Activated CD8-positive, alpha-beta memory T cell treated with anti-CD3 and anti-CD28 coated beads, Interleukin-2, amount 50 U/mL, for 24 hours (primary cell): ENCODE measurements around the gene GYPC.
A peak's percentile ranks its signal among the peaks of the same experiment; 100 is the strongest.

Experiments
- DNase-seq: peaks from one replicate; pipeline ENCODE4 v3.0.0-alpha.2; 2020; ENCODE audit errors: extremely low read depth

Gene GYPC

GRCh38 chr2:126649101-126649500, 6.9 kb upstream of the GYPC start:
- no peak for DNase-seq

DNA sequence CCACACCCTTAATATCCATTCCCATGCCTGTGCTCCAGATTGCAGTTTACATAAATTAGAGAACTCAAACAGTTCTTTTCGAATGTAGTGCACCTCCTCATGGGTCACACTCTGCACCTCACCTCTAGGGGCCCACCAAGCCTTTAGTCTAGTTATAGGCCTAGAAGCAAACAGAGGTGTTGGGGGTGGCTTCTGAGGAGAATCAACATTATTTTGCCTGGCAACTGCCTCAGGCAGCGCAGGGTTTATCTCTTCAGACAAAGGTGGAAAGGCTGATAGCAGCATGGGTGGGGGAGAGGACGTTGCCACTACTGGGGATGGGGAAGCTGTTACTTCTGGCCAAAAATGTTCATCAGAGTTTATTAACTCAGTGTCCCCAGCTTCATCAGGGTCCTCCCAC, 5.0 kb upstream of the GYPC start:
- no peak for DNase-seq

GRCh38 chr2:126652323-126652891, 3.6 kb upstream of the GYPC start:
- DNase-seq: no peak

DNA sequence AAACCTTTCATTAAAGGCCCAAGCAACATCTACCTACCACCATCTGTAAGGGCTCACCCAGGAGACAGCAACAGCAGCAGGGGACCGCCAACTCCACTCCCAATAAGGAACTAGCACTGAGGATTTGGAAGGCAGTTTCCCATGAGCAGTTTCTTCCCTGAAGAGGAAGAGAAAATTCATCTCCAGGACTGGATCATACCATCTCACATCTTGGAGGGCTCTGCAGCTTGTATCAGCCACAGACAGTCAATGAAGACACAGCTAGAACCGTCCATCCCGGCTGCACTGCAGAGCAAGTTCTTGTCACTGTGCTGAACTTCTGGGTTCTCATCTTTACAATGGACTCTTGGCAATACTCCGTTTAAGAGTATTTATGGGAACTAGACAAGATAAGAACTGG, 2.8 kb upstream of the GYPC start:
- DNase-seq: no peak

DNA sequence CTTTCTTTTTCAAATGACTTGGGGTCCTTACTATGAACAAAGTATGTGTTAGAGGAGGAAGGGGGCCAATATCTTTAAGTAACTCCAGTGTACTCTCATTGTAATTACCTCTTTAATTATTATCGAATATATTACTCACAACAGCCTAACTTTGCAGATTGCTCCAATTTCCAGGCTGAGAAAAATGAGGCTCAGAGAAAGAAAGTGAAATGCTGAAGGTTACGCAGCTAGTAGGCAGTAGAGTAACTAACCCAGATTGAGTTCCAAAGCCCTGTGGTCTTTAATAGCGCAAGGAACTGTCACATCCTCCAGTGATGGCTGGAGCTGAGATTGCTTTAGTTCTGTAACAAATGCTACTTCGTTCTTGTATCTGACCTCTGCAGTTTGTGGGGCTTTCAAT, 2.2 kb upstream of the GYPC start:
- no peak for DNase-seq

DNA sequence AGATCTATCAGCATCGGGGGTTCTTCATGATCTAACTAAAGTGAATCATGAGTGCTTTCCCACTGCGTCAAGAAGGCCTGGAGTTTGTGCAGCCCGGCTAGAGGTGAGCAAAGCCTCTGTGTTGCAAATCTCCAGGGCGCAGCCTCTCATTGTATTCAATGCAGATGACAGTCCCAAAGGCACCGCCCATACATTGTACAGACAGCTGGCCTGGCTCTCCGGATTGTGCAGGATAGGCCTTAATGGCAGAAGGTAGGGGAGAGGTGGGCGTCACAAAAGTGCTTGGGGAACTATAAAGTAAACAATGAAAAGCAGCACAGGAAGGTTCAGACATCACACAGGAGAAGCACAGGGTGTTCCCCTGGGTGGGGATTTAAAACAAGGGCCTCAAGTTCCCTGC, 907 bp upstream of the GYPC start:
- DNase-seq: no peak

DNA sequence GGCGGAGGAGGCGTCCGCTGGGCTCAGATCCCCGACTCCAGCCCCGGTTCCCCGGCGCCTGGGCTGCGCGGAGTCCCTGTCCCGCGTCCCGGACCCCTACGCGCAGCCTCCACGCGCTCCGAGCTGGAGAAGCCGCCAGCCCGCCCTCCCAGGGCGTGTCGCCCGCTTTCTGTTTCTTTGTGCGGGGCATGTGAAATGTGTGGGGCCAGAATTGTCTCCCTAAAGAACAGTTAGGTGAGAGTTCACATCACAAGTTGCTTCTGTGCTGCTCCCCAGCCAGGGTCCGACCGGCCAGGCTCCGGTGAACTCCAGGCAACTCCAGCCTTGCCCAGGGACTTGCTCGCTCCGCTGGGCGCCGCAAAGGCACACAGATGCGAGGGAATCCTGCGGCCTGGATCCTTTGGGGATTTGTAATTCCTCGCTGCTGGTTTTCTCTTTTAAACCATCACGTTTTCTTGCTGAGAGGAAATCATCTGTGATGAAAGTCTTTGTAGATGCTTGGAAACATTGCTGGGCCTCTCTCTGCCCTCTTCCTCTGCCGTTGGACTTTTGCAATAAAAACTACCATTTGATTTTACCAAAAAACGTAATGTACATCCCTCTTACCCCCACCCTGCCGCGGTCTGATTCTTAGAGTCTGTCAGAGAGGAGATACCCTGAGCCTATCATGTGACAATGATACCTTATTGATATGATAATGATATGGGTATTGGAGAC, 631 bp downstream of the GYPC start:
- no peak for DNase-seq

DNA sequence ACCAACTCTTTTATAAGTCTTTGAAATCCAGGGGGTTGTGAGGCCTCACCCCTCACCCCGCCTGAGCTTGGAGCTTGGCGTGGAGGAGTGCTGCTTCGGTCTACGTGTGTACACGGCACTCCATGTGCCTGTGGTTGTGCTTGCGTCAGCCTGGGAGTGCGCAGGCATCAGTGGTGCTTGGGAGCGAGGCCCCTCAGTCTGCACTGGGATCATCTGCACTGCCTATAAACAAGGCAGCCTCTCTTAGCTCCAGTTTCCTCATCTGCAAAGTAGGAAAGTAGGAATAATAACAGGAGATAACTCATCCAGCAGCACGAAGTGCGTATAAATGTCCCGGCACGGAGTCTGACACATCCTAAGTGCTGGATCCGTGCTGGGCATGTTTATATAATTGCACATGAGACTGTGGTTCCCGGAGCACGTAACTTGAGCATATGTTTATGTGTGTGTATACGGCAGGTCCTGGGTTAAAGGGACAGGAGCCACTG, 1.2 kb downstream of the GYPC start:
- no peak for DNase-seq

GRCh38 chr2:126657636-126658318, 1.8 kb downstream of the GYPC start:
- peak; percentile 45 for DNase-seq

DNA sequence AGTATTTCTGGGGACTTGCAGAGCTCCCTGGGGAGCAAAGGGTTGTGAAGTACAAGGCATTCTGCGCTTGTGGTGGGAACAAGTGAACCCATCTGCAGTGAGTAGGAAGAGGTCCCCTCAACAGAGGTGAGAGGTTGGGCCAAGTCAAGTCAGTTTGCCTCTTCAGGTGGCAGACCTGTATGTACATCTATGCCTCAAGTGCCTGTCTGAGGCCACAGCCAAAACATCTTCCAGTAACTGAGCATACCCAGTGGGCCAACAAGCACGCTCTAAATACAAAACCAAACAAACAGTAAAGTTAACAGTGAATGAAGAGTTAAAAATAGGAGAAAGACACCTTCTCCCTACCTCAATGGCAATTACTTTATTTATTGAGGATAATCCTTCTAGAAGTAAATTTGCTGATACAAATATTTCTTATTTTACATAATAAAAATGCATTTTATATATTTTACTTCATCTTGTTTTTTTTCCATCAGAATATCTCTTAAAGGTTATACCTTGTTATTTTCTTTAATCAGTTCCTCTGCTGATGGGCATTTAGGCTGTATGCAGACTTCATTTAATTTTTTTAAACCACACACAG, 2.5 kb downstream of the GYPC start:
- no peak for DNase-seq

DNA sequence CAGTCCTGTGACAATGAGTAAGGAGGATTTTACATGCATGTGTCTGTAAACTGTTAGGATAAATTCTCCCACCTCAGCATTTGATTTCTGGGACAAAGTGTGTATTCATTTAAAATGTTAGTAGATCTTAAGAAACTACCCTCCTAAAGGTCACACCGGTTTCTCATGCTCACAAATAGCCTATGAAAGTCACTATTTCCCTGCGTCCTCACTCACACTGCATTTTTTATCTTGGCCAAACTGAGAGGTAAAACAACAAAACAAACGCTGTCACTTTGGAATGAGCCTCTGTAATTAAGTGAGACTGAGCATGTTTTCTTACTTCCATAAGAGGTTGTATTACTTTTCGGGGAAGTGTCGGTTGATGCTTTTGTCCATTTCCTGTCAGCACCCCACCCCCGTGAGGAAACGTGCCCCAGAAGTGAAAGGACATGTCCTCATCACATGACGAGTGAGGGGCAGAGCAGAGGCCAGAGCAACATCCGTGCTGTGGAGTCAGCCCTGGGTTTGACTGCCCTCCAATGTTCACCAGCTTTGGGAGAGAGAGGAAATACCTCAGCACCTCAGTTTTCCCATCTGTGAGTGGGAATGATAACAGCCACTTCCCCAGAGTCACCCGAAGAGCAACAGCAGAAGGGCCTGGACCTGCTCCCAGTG, 3.1 kb downstream of the GYPC start:
- no peak for DNase-seq

GRCh38 chr2:126659562-126660467, 3.9 kb downstream of the GYPC start:
- DNase-seq: no peak

DNA sequence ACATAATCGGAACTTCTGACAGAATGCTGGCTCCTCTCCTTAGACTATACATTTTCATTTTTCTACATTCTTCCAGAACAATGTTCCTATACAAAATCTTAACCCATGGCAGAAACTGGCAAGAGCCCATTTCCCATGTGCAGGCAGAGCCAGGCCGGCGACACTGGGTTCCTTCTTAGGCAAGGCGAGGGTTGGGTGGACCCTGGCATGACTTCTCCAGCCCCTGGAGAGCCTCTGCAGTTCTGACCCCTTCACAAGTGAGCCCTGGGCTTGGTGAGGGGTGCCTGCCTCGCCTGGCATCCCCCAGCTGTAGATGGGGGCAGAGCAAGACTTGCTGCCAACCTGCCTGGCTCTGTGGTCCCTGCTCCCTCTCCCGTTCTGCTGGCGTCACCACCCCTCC, 5.0 kb downstream of the GYPC start:
- no peak for DNase-seq

GRCh38 chr2:126661702-126662500, 5.9 kb downstream of the GYPC start:
- no peak for DNase-seq

GRCh38 chr2:126662621-126663020, 6.7 kb downstream of the GYPC start:
- no peak for DNase-seq

- no peak for DNase-seq
These were observed 7.4 kb downstream of the GYPC start for GRCh38 chr2:126663184-126663963.

GRCh38 chr2:126664234-126664633, 8.3 kb downstream of the GYPC start:
- DNase-seq: no peak

DNA sequence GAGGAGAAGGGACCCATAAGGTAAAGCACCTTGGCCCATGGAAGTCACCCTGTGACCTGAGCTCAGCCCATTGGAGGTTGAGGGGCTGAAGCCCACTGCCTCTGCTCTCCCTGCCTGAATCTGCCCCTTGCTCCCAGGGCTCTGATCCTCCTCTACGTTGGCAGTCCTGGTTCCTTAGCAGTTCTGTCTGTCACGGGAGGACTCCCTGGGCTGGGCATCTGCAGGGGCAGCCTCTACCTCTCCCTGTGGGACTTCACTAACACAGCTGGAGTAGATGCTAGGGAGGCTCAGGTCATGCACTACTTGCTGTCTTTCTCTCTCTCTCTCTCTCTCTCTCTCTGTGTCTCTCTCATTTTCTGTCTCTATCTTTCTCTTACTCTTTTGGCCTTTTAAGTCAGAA, 8.7 kb downstream of the GYPC start:
- DNase-seq: no peak

DNA sequence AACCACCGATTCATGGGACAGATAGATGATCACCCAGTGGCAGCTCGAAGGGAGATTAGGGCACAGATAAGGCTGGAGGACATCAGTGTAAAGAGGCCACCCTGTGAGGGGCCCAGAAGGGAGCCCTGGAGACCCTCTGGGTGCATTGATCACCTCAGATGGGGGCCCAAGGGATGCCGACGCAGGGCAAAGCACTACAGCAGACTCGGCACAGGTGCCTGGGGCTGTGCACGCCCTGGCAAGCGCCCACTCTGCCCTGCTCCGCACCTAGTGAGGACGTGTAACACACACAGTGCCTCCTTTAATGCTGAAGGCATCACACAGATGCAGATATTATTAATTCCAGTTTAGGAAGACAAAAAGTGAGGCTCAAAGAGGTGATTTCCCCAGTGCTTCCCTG, 9.5 kb downstream of the GYPC start:
- DNase-seq: no peak

DNA sequence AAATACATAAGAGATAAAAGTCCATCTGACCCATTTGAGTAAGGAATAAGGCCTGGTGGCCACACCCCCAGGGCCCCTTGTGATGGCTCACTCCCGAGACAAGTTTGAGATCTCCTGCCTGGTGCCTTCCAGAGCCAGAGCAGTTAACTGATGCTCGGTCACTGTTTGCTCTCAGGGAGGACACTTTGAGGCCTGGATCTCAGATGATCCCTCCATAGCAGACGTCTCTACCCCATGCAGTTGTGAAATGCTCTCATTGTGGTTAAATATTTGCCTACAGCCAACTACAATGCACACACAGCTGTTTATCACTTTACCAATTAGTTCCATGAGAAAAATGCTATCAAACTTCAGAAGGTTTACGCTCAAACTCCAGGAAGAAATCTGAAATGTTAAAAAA, 12.3 kb downstream of the GYPC start:
- DNase-seq: no peak
